GM21737 (cell line): ENCODE data around the gene MRGPRF.
"Not testable (repeated sequence)": the region's sequence is repeated elsewhere in the genome, so short reads cannot be mapped to it uniquely, and the experiment has no call there.

ENCODE experiments used
- ATAC-seq: cut with Tn5 transposase; IDR thresholded peaks from one replicate; pipeline ENCODE4 v1.9.1; 2021; ENCODE audit warnings: mild to moderate bottlenecking, moderate library complexity; ENCODE audit not compliant: unreplicated experiment

The MRGPRF gene

GRCh38 chr11:68989936-68990606, 23.0 kb downstream of the MRGPRF start:
- no peak for ATAC-seq

GRCh38 chr11:68988491-68988890, 24.6 kb downstream of the MRGPRF start:
- no peak for ATAC-seq

- no peak for ATAC-seq
These were observed 25.8 kb downstream of the MRGPRF start for GRCh38 chr11:68987211-68987610.

- ATAC-seq = no peak
These were observed 29.2 kb downstream of the MRGPRF start for GRCh38 chr11:68983801-68984200.

- no peak for ATAC-seq
These were observed 30.9 kb downstream of the MRGPRF start for GRCh38 chr11:68982134-68982533.

- ATAC-seq = no peak
These were observed 32.3 kb downstream of the MRGPRF start, which contains the start of gene MRGPRD for GRCh38 chr11:68980776-68981065. MRGPRD (minus strand) TSS chr11:68980986; CDS start chr11:68980986, 0 bp downstream.

- ATAC-seq = no peak
These were observed 32.9 kb downstream of the MRGPRF start for GRCh38 chr11:68979931-68980775.

- no peak for ATAC-seq
These were observed 34.0 kb downstream of the MRGPRF start for GRCh38 chr11:68978931-68979594.

GRCh38 chr11:68978626-68978930, 34.5 kb downstream of the MRGPRF start:
- ATAC-seq = no peak

GRCh38 chr11:68977781-68978625, 35.0 kb downstream of the MRGPRF start:
- no peak for ATAC-seq

GRCh38 chr11:68976563-68976962, 36.5 kb downstream of the MRGPRF start:
- ATAC-seq = no peak

- no peak for ATAC-seq
These were observed 37.0 kb downstream of the MRGPRF start for GRCh38 chr11:68976095-68976494.

GRCh38 chr11:68974421-68975194, 38.4 kb downstream of the MRGPRF start:
- ATAC-seq = no peak

GRCh38 chr11:68973706-68974105, 39.3 kb downstream of the MRGPRF start:
- not testable (repeated sequence) for ATAC-seq

- ATAC-seq = no peak
These were observed 39.8 kb downstream of the MRGPRF start for GRCh38 chr11:68973219-68973618.

GRCh38 chr11:68970921-68971636, 42.0 kb downstream of the MRGPRF start:
- ATAC-seq = no peak

- no peak for ATAC-seq
These were observed 43.7 kb downstream of the MRGPRF start for GRCh38 chr11:68969386-68969785.

GRCh38 chr11:68968306-68969250, 44.5 kb downstream of the MRGPRF start:
- no peak for ATAC-seq
